ENCODE results near the gene FNDC3A.
A peak's percentile ranks its signal among the peaks of the same experiment; 100 is the strongest.

The FNDC3A gene

DNA sequence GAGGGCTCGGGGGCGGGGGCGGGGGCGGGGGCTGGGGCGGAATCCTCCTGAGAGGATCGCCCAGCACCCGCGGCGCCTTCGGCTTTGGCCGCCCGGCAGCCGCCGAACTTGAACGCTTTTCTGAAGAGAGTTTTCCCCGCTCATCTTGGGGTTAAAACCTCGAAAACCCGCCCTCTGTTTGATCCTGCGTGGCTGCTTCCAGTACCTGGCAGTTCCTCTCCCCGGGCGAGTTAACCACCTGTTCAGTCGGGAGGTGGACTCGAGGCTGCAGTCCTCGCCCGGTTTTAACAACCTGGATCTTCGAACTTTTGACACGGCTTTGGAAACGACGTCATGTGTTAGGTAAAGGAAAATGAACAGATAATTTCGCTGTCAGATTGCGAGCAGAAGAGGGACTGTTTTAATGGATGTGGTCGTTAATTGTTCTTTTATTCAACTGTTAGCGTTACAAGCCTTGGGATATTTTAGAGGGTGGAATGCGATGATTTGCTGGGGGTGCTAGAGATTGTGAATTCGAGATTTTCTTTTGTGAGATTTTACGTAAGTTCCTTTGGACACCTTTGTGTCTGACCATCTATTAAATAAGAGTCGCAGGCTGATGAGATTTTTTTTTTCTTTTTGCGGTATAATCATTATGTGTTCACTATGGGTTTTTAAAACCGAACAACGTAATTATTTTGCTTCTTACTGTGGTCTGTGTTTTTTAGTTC is 1.0 kb downstream of the FNDC3A start:
- peak overlapping the region; percentile 81 to 93 for H3K9ac ChIP-seq (ENCODE audit: low read length in 2 of 2)
- H3K27me3 ChIP-seq (ENCODE audit: control insufficient read depth in 1 of 2, insufficient read depth in 2 of 2, low read length in 2 of 2) = no peaks in the 10 kb centered on the region
- H3K4me3 ChIP-seq (ENCODE audit: low read length in 2 of 2) = peak overlapping the region; percentile 85 to 88
- H3K4me1 ChIP-seq (ENCODE audit: control insufficient read depth, insufficient read depth, low read length) = no peaks in the 10 kb centered on the region
- H3K36me3 ChIP-seq (ENCODE audit: control insufficient read depth in 2 of 2, insufficient read depth in 2 of 2, low read length in 2 of 2) = no peaks in the 10 kb centered on the region
- H3K9me3 ChIP-seq (ENCODE audit: control insufficient read depth in 2 of 2, low read length in 2 of 2) = no peaks in the 10 kb centered on the region
- H3K27ac ChIP-seq (ENCODE audit: low read length) = peak overlapping the region; percentile 69

DNA sequence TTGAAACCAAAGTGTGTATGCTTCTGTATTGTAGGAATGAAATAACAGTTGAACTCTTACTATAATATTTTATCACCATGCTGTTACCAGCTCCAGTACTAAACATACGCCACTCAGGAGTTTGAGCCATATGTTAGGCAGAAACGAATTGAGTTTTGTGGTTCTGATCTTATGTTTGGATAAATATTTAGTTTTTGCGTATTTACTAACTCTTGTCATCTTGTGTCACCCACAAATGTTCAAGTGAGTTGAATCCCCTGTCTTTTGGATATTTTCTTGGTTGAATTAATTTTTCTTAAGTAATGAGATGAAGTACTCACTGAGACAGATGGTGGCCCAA is 1.5 kb downstream of the FNDC3A start:
- H3K9ac ChIP-seq (ENCODE audit: low read length in 2 of 2) = peak overlapping the region; percentile 3 to 93
- H3K36me3 ChIP-seq (ENCODE audit: control insufficient read depth in 2 of 2, insufficient read depth in 2 of 2, low read length in 2 of 2) = no peaks in the 10 kb centered on the region
- no peak overlapping the region for H3K27ac ChIP-seq (ENCODE audit: low read length)
- no peaks in the 10 kb centered on the region for H3K27me3 ChIP-seq (ENCODE audit: control insufficient read depth in 1 of 2, insufficient read depth in 2 of 2, low read length in 2 of 2)
- H3K4me1 ChIP-seq (ENCODE audit: control insufficient read depth, insufficient read depth, low read length) = no peaks in the 10 kb centered on the region
- H3K4me3 ChIP-seq (ENCODE audit: low read length in 2 of 2) = peak overlapping the region; percentile 85 to 88
- H3K9me3 ChIP-seq (ENCODE audit: control insufficient read depth in 2 of 2, low read length in 2 of 2) = no peaks in the 10 kb centered on the region

DNA sequence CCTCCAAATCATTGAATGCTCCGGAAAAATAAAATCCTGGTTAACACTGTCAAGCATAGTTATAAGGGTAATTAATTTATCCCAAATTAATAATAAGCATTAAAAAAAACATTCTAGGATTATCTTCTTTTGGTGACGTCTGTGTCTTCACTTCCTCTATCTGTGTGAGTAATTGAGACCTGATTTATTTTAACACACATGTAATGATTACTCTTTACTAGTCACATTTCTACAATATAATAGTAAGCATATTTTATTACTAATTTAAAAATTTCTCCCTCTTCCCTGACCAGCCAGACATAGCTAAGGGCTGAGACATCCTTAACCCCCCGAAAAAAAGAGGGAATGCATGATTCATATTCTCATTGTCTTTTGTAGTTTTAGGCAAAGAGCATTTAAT is 2.3 kb downstream of the FNDC3A start:
- Histone ChIP-seq H3K27ac (ENCODE audit: low read length) (no peak overlapping the region), H3K36me3 (ENCODE audit: control insufficient read depth in 2 of 2, insufficient read depth in 2 of 2, low read length in 2 of 2) (no peaks in the 10 kb centered on the region), H3K9ac (ENCODE audit: low read length in 2 of 2) (no peak overlapping the region), H3K9me3 (ENCODE audit: control insufficient read depth in 2 of 2, low read length in 2 of 2) (no peaks in the 10 kb centered on the region), H3K27me3 (ENCODE audit: control insufficient read depth in 1 of 2, insufficient read depth in 2 of 2, low read length in 2 of 2) (no peaks in the 10 kb centered on the region), H3K4me3 (ENCODE audit: low read length in 2 of 2) (no peak overlapping the region), H3K4me1 (ENCODE audit: control insufficient read depth, insufficient read depth, low read length) (no peaks in the 10 kb centered on the region)

DNA sequence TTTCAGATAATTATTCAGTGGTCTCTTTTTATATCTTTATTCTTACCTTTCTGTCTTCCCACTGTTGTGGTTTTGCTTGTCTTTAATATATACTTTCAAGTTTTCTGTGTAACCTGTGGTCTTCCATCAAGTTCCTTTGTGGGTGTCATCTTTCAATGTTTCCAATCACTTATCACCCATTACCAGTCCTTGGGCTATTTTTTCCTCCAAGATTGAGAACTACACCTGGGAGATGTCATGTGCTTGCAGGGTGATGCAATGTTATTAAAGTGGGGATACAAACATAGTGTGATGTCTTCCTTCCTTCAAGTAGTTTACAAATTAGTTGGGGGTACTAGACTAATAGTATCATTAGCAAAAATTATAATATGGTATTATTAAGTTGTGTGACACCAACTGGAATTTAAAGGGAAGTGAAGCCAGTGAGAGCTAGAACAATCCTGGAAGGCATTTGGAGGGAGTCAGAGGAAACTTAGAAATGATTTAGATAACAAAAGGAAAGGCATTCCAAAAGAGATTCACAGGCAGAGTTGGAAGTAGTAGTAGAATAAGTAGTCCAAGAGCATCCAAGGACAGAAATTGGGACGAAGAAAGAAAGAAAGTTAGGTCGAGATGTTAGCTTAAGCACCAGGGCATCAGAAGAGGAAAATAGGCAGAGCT is 3.4 kb downstream of the FNDC3A start:
- H3K4me1 ChIP-seq (ENCODE audit: control insufficient read depth, insufficient read depth, low read length) = no peaks in the 10 kb centered on the region
- H3K36me3 ChIP-seq (ENCODE audit: control insufficient read depth in 2 of 2, insufficient read depth in 2 of 2, low read length in 2 of 2) = no peaks in the 10 kb centered on the region
- no peaks in the 10 kb centered on the region for H3K27me3 ChIP-seq (ENCODE audit: control insufficient read depth in 1 of 2, insufficient read depth in 2 of 2, low read length in 2 of 2)
- H3K4me3 ChIP-seq (ENCODE audit: low read length in 2 of 2) = no peak overlapping the region
- H3K27ac ChIP-seq (ENCODE audit: low read length) = no peak overlapping the region
- H3K9ac ChIP-seq (ENCODE audit: low read length in 2 of 2) = no peak overlapping the region
- no peaks in the 10 kb centered on the region for H3K9me3 ChIP-seq (ENCODE audit: control insufficient read depth in 2 of 2, low read length in 2 of 2)

DNA sequence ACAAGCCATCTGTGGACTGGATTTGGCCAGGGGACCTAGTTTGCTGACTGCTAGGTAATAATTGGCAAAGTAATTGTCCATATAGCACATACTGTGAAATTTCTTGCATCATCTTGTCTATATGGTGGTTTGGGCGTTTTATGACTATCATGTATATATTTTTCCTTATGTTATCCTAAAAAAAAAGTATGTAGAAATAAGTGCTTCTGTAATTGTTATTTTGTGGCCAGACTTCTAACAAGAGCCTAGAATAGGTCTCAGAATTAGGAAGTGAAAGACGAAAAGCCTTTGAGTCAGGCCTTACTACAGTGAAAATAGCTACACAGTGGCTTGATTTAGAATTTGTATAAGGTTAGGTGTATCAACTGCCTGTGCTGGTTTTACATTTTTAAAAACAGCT is 4.2 kb downstream of the FNDC3A start:
- H3K4me1 ChIP-seq (ENCODE audit: control insufficient read depth, insufficient read depth, low read length) = no peaks in the 10 kb centered on the region
- no peaks in the 10 kb centered on the region for H3K9me3 ChIP-seq (ENCODE audit: control insufficient read depth in 2 of 2, low read length in 2 of 2)
- H3K4me3 ChIP-seq (ENCODE audit: low read length in 2 of 2) = no peak overlapping the region
- no peak overlapping the region for H3K9ac ChIP-seq (ENCODE audit: low read length in 2 of 2)
- no peaks in the 10 kb centered on the region for H3K36me3 ChIP-seq (ENCODE audit: control insufficient read depth in 2 of 2, insufficient read depth in 2 of 2, low read length in 2 of 2)
- no peaks in the 10 kb centered on the region for H3K27me3 ChIP-seq (ENCODE audit: control insufficient read depth in 1 of 2, insufficient read depth in 2 of 2, low read length in 2 of 2)
- H3K27ac ChIP-seq (ENCODE audit: low read length) = no peak overlapping the region

DNA sequence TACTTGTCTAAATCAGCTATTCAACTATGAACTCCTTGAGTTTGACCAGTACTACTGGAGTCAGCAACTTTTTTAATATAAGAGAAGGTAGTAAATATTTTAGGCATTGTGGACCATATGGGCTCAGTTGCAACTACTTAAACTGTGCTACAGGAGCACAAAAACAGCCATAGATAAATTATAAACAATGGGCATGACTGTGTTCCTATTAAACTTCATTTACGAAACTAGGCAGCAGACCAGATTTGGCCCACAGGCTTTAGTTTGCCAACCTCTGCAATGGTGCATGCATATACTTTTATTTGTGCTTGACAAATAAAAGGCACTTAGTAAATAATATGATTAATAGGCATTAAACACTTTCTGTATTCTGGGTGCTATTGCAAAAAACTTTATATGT is 7.6 kb downstream of the FNDC3A start:
- H3K27me3 ChIP-seq (ENCODE audit: control insufficient read depth in 1 of 2, insufficient read depth in 2 of 2, low read length in 2 of 2) = no peaks in the 10 kb centered on the region
- H3K4me1 ChIP-seq (ENCODE audit: control insufficient read depth, insufficient read depth, low read length) = no peaks in the 10 kb centered on the region
- no peak overlapping the region for H3K4me3 ChIP-seq (ENCODE audit: low read length in 2 of 2)
- H3K9ac ChIP-seq (ENCODE audit: low read length in 2 of 2) = no peak overlapping the region
- H3K9me3 ChIP-seq (ENCODE audit: control insufficient read depth in 2 of 2, low read length in 2 of 2) = no peaks in the 10 kb centered on the region
- H3K27ac ChIP-seq (ENCODE audit: low read length) = no peak overlapping the region
- no peaks in the 10 kb centered on the region for H3K36me3 ChIP-seq (ENCODE audit: control insufficient read depth in 2 of 2, insufficient read depth in 2 of 2, low read length in 2 of 2)

DNA sequence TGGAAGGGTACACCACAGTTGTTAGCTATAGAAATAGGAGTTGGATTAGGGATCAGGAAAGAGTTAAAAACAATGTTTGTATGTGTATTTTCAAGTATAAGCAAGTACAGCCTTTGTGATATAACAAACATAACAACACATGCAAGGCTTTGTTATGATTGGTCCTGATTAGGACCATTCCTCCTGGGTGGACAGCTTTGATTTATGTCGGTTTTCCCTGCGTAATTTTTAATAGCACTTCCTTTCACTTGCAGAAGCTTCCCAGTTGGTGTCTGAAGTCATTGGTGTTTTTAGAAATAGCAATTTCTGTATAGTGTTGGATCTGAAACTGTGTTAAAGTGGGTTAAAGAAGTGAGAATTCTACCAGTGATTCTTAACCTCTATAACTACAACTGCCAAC is 10.0 kb downstream of the FNDC3A start:
- Histone ChIP-seq H3K4me1 (ENCODE audit: control insufficient read depth, insufficient read depth, low read length) (no peaks in the 10 kb centered on the region), H3K27me3 (ENCODE audit: control insufficient read depth in 1 of 2, insufficient read depth in 2 of 2, low read length in 2 of 2) (no peaks in the 10 kb centered on the region), H3K27ac (ENCODE audit: low read length) (no peak overlapping the region), H3K36me3 (ENCODE audit: control insufficient read depth in 2 of 2, insufficient read depth in 2 of 2, low read length in 2 of 2) (no peaks in the 10 kb centered on the region), H3K9ac (ENCODE audit: low read length in 2 of 2) (no peak overlapping the region), H3K9me3 (ENCODE audit: control insufficient read depth in 2 of 2, low read length in 2 of 2) (no peaks in the 10 kb centered on the region), H3K4me3 (ENCODE audit: low read length in 2 of 2) (no peak overlapping the region)

DNA sequence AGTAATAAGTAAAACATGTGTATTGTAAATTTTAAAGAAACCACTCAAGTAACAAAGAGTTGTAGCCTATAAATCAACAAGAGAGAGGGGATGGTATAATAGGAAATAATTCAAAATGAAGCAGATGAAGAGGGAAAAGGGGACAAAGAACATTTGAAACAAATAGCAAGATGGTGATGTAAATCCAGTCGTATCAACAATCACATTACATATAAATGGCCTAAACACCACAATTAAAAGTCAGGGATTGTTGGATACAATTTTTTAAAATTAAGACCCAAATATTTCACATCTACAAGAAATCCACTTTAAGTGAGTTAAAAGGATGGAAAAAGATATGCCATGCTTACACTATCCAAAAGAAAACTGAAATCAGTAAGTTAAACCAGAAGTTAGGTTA is 15.2 kb downstream of the FNDC3A start:
- peaks cover 0 to 6% of the 10 kb centered on the region in 2 donors for H3K9me3 ChIP-seq (ENCODE audit: control insufficient read depth in 2 of 2, low read length in 2 of 2)
- H3K27ac ChIP-seq (ENCODE audit: low read length) = no peak overlapping the region
- H3K36me3 ChIP-seq (ENCODE audit: control insufficient read depth in 2 of 2, insufficient read depth in 2 of 2, low read length in 2 of 2) = no peaks in the 10 kb centered on the region

DNA sequence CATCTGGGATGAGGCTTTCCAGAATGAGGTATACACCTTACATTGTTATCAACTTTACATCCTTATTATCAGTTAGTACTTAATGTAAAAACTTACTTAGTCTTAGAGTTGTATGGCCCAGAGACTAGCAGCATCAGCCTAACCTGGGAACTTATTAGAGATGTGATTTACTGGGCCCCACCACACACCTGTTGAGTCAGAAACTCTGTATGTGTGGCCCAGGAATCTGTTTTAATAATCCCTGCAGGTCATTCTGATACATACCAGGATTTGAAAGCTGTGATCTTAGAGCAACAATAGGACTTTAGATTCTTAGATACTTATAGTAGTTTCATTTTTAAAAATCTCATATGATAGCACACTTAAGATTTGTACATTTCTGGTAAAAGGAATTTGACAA is 17.4 kb downstream of the FNDC3A start:
- H3K9me3 ChIP-seq (ENCODE audit: control insufficient read depth in 2 of 2, low read length in 2 of 2) = peaks cover 0 to 6% of the 10 kb centered on the region in 2 donors
- no peak overlapping the region for H3K27ac ChIP-seq (ENCODE audit: low read length)
- H3K27me3 ChIP-seq (ENCODE audit: control insufficient read depth in 1 of 2, insufficient read depth in 2 of 2, low read length in 2 of 2) = no peaks in the 10 kb centered on the region
- no peak overlapping the region for H3K4me3 ChIP-seq (ENCODE audit: low read length in 2 of 2)
- H3K9ac ChIP-seq (ENCODE audit: low read length in 2 of 2) = no peak overlapping the region
- H3K4me1 ChIP-seq (ENCODE audit: control insufficient read depth, insufficient read depth, low read length) = no peaks in the 10 kb centered on the region
- H3K36me3 ChIP-seq (ENCODE audit: control insufficient read depth in 2 of 2, insufficient read depth in 2 of 2, low read length in 2 of 2) = no peaks in the 10 kb centered on the region

More for the DNA sequence above, 15.2 kb downstream of the FNDC3A start:
- Histone ChIP-seq H3K4me3 (ENCODE audit: low read length in 2 of 2) (no peak overlapping the region), H3K27me3 (ENCODE audit: control insufficient read depth in 1 of 2, insufficient read depth in 2 of 2, low read length in 2 of 2) (no peaks in the 10 kb centered on the region), H3K4me1 (ENCODE audit: control insufficient read depth, insufficient read depth, low read length) (no peaks in the 10 kb centered on the region), H3K9ac (ENCODE audit: low read length in 2 of 2) (no peak overlapping the region)

DNA sequence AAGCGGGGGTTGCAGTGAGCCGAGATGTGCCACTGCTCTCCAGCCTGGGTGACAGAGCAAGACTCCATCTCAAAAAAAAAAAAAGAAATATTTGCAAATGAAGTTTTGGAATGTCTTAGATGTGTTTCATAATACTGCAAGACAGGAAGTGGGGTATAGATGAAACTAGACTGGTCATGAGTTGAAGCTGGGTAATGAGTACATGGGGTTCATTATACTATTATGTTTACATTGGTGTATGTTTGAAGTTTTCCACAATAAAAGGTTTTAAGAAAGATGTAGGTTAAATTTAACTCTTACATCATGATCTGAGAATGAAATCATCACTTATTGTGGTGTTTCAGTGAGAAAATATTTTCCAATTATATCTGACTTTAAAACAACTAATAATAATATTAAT is 19.0 kb downstream of the FNDC3A start:
- H3K9me3 ChIP-seq (ENCODE audit: control insufficient read depth in 2 of 2, low read length in 2 of 2) = peaks cover 0 to 6% of the 10 kb centered on the region in 2 donors
- H3K4me3 ChIP-seq (ENCODE audit: low read length in 2 of 2) = no peak overlapping the region
- no peak overlapping the region for H3K27ac ChIP-seq (ENCODE audit: low read length)
- no peaks in the 10 kb centered on the region for H3K36me3 ChIP-seq (ENCODE audit: control insufficient read depth in 2 of 2, insufficient read depth in 2 of 2, low read length in 2 of 2)
- H3K27me3 ChIP-seq (ENCODE audit: control insufficient read depth in 1 of 2, insufficient read depth in 2 of 2, low read length in 2 of 2) = no peaks in the 10 kb centered on the region
- no peak overlapping the region for H3K9ac ChIP-seq (ENCODE audit: low read length in 2 of 2)
- no peaks in the 10 kb centered on the region for H3K4me1 ChIP-seq (ENCODE audit: control insufficient read depth, insufficient read depth, low read length)

DNA sequence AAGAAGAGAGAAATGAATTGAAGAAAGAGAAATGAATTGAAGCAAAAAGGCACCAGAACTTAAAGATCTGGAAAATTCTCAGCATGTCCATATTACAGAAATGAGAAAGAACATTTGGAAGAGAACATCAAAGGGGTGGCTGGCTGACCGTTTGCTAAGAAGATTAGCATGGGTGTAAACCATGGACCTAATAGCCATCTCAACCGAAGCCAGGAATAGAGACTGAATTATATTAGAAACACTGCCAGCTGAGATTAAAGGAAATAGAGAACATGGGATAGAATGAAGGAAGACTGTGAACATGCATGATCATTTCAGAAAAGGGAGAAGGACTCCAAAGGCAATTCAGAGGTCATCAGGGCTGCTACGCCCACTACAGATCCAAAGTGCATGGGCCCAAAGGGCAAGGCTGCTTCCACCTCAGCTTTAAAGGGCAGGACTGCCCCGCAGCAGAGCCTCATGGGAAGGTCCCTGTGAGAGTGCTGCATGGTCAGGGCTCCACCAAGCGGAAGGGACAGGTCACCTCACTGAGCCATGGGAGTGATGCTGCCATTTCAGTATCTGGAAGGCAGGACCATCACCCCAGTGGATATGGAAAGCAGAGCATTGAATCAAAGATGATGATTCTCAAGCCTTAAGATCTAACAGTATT is 23.1 kb downstream of the FNDC3A start:
- no peak overlapping the region for H3K27ac ChIP-seq (ENCODE audit: low read length)
- H3K36me3 ChIP-seq (ENCODE audit: control insufficient read depth in 2 of 2, insufficient read depth in 2 of 2, low read length in 2 of 2) = no peaks in the 10 kb centered on the region
- H3K9ac ChIP-seq (ENCODE audit: low read length in 2 of 2) = no peak overlapping the region
- no peaks in the 10 kb centered on the region for H3K27me3 ChIP-seq (ENCODE audit: control insufficient read depth in 1 of 2, insufficient read depth in 2 of 2, low read length in 2 of 2)
- no peak overlapping the region for H3K4me3 ChIP-seq (ENCODE audit: low read length in 2 of 2)
- H3K4me1 ChIP-seq (ENCODE audit: control insufficient read depth, insufficient read depth, low read length) = no peaks in the 10 kb centered on the region
- no peaks in the 10 kb centered on the region for H3K9me3 ChIP-seq (ENCODE audit: control insufficient read depth in 2 of 2, low read length in 2 of 2)

Data from stomach smooth muscle (tissue), 2 donors.